Activated naive CD8-positive, alpha-beta T cell treated with anti-CD3 and anti-CD28 coated beads for 36 hours (primary cell): Measurements from ENCODE around the gene BAZ2B. TPM values are rescaled to one million over a fixed set of nuclear protein-coding genes. Genes with fewer than 3 reads are reported as not detected.

Experiments used
- DNase-seq: peaks from one replicate; pipeline ENCODE4 v3.0.0; 2021
- H3K27ac Mint-ChIP-seq: one replicate; pipeline ENCODE4 v1.8.0; 2022; ENCODE audit warnings: mild to moderate bottlenecking, moderate library complexity, mixed read lengths
- H3K27me3 Mint-ChIP-seq: one replicate; pipeline ENCODE4 v1.8.0; 2022; ENCODE audit warnings: mild to moderate bottlenecking, mixed read lengths
- H3K36me3 Mint-ChIP-seq: one replicate; pipeline ENCODE4 v1.8.0; 2021; ENCODE audit warnings: mild to moderate bottlenecking, mixed read lengths
- H3K4me1 Mint-ChIP-seq: one replicate; pipeline ENCODE4 v1.8.0; 2021; ENCODE audit warnings: mixed read lengths
- H3K4me3 Mint-ChIP-seq: one replicate; pipeline ENCODE4 v1.8.0; 2022; ENCODE audit warnings: mild to moderate bottlenecking, moderate library complexity, mixed read lengths
- H3K9me3 Mint-ChIP-seq: one replicate; pipeline ENCODE4 v1.8.0; 2022; ENCODE audit warnings: mixed read lengths
- total RNA-seq, 2 experiments: library from RNA; stranded (reverse); gene quantifications; one replicate each; pipeline ENCODE4 v1.2.3, GENCODE V29; 2021

BAZ2B gene, protein sequence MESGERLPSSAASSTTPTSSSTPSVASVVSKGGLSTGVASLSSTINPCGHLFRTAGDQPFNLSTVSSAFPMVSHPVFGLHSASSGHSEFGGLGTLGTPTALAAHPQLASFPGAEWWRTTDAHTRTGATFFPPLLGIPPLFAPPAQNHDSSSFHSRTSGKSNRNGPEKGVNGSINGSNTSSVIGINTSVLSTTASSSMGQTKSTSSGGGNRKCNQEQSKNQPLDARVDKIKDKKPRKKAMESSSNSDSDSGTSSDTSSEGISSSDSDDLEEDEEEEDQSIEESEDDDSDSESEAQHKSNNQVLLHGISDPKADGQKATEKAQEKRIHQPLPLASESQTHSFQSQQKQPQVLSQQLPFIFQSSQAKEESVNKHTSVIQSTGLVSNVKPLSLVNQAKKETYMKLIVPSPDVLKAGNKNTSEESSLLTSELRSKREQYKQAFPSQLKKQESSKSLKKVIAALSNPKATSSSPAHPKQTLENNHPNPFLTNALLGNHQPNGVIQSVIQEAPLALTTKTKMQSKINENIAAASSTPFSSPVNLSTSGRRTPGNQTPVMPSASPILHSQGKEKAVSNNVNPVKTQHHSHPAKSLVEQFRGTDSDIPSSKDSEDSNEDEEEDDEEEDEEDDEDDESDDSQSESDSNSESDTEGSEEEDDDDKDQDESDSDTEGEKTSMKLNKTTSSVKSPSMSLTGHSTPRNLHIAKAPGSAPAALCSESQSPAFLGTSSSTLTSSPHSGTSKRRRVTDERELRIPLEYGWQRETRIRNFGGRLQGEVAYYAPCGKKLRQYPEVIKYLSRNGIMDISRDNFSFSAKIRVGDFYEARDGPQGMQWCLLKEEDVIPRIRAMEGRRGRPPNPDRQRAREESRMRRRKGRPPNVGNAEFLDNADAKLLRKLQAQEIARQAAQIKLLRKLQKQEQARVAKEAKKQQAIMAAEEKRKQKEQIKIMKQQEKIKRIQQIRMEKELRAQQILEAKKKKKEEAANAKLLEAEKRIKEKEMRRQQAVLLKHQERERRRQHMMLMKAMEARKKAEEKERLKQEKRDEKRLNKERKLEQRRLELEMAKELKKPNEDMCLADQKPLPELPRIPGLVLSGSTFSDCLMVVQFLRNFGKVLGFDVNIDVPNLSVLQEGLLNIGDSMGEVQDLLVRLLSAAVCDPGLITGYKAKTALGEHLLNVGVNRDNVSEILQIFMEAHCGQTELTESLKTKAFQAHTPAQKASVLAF (N-terminal part only)
- total RNA-seq: 1 to 10 TPM; 8.3 TPM

DNA sequence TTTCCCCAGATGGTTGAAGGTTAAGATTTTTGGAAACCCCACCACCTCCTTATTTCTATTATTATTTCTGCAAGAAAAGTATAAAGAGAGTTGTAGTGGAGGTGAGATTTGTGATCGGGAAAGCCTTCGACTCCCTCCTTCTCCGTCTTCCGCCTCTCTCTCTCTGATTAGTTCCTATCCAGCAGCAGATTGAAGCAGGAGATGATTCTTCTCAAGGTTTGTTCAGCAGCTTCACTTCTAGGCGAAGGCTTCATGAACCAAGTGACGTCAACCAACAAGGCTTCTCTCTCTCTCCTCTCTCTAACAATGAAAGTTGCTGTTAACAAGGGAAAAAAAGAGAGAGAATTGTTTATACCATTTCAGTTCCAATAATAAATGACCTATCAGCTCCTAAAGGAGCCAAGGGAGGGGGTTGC lies at the start of gene BAZ2B:
Gene BAZ2B (minus strand): TSS at position 263 of the 416 bp plus-strand sequence. CDS start 137,829 bp downstream, outside the sequence.
- peaks cover 9% of the 10 kb centered on the region for H3K4me1 Mint-ChIP-seq
- H3K27me3 Mint-ChIP-seq: peaks cover 28% of the 10 kb centered on the region
- H3K27ac Mint-ChIP-seq: peak within 1 kb of the TSS; percentile 65
- no peaks in the 10 kb centered on the region for H3K36me3 Mint-ChIP-seq
- no peaks in the 10 kb centered on the region for H3K9me3 Mint-ChIP-seq
- DNase-seq: no peak
- peak within 1 kb of the TSS; percentile 85 for H3K4me3 Mint-ChIP-seq

DNA sequence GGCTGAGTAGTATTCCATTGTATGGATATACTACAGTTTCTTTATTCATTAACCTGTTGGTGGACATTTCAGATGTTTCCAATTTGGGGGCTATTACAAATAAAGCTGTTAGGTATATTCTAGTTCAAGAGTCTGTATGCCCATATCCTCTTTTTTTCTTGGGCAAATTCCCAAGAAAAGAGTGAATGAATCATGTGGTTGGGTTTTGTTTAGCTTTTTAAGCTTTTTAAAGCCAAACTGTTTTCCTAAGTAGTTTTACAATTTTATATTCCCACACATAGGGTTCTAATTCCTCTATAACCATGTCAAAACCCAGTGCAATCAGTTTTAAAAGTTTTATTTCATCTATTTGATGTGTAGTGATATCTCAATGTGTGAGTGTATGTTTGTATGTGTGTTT lies 44.9 kb upstream of the BAZ2B start:
- peaks cover 8% of the 10 kb centered on the region for H3K9me3 Mint-ChIP-seq
- peaks cover 2% of the 10 kb centered on the region for H3K36me3 Mint-ChIP-seq
- H3K4me3 Mint-ChIP-seq: no peak overlapping the region
- H3K27me3 Mint-ChIP-seq: no peaks in the 10 kb centered on the region
- no peaks in the 10 kb centered on the region for H3K4me1 Mint-ChIP-seq
- no peak overlapping the region for H3K27ac Mint-ChIP-seq
- DNase-seq: no peak

DNA sequence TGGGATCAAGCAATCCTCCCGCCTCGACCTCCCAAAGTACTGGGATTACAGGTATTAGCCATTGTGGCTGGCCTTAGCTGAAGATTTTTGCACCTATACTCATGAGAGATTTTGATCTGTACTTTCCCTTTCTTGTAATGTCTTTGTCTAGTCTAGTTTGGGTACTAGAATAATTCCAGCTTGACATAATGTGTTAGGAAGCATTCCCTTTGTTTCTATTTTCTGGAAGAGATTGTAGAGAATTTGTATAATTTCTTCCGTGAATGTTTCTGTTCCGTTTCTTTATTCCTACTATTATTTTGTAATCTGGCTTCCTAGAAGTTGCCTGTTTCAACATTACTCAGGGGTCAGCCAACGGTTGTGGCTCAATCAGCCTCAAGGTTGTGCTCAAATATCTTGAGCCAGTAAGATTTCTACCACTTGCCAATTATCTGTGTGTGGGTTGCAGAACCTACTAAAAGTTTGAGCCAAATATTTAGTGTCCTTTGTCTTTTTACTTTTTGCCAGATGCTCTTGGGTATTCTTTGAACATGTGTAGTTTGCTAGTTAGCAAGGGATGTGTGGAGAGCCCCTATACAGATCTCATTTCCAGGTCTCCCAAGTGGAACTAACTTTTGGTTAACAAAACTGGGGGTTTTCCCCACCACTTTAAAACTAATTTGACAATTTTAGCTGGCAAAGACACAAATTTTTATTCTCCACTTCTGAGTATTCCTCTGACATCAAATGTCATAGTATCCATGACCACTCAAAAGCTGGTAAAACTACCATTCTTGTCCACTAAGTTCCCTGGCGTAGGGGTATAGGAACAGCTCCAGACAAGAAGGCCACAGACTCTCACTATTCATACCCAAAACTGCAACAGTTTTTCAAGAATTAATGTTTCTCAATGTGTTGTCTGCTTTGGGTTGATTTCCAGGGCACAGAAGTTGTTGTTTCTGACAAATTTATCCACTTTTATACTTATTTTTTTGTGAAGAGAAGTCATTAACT lies 42.8 kb upstream of the BAZ2B start:
- H3K27ac Mint-ChIP-seq: no peak overlapping the region
- no peaks in the 10 kb centered on the region for H3K4me1 Mint-ChIP-seq
- H3K36me3 Mint-ChIP-seq: peaks cover 5% of the 10 kb centered on the region
- peaks cover 16% of the 10 kb centered on the region for H3K9me3 Mint-ChIP-seq
- H3K4me3 Mint-ChIP-seq: no peak overlapping the region
- H3K27me3 Mint-ChIP-seq: no peaks in the 10 kb centered on the region
- no peak for DNase-seq

DNA sequence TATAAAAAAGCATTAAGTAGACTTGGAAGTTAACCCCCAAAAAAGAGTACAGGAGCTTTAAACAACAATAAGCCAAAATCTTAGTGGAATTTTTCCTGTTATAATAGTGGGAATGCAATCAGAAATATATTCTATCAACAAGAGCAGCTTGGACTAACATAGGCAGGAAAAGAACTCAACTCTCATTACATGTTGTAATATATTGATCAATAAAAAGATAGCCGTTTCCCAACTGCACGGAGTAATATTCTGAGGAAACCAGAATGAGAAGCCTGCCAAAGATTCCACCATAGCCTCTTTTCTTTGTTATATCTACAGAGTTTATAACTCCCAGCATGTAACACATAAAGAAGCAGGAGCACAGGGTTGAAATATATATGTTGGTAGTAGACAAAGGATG lies 37.6 kb upstream of the BAZ2B start:
- Mint-ChIP-seq H3K4me3 (no peak overlapping the region), H3K4me1 (no peaks in the 10 kb centered on the region), H3K36me3 (peaks cover 6% of the 10 kb centered on the region), H3K27ac (no peak overlapping the region), H3K27me3 (no peaks in the 10 kb centered on the region), H3K9me3 (peaks cover 18% of the 10 kb centered on the region)
- no peak for DNase-seq

DNA sequence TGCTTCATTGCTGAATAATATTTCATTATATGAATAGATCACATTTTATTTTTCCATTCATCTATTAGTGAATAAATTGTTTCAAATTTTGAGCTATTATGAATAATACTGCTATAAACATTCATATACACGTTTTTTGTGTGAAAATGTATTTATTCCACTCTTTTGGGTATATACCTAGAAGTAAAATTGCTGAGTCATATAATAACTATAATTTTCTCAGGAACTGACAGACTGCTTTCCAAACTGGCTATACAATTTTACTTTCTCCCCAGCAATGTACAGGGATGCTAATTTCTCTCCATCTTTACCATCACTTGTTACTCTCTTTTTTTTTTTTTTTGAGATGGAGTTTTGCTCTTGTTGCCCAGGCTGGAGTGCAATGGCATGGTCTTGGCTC lies 35.5 kb upstream of the BAZ2B start:
- Mint-ChIP-seq H3K36me3 (peaks cover 9% of the 10 kb centered on the region), H3K9me3 (peaks cover 15% of the 10 kb centered on the region), H3K4me3 (no peak overlapping the region), H3K27ac (no peak overlapping the region), H3K4me1 (no peaks in the 10 kb centered on the region), H3K27me3 (no peaks in the 10 kb centered on the region)
- DNase-seq: no peak

DNA sequence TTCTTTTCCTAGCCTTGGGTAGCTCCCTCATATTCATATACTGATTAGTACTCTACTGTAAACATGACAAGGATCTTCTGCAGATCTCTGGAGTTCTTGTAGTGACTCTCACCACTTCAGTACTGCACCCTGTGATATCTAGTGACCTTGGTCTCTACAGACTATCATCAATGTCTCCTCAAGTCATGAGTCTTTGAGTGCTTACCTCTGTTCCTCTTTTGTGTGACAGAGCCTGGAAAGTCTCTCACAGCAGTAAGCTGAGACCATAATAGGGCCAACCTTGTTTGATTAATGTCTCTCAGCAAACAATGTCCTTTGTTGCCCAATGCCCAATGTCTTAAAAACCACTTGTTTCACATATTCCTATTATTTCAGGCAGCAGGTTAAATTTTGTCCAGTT lies 34.2 kb upstream of the BAZ2B start:
- H3K4me3 Mint-ChIP-seq: no peak overlapping the region
- no peak for DNase-seq
- no peaks in the 10 kb centered on the region for H3K4me1 Mint-ChIP-seq
- H3K9me3 Mint-ChIP-seq: peaks cover 12% of the 10 kb centered on the region
- H3K27ac Mint-ChIP-seq: no peak overlapping the region
- H3K36me3 Mint-ChIP-seq: peaks cover 9% of the 10 kb centered on the region
- no peaks in the 10 kb centered on the region for H3K27me3 Mint-ChIP-seq

DNA sequence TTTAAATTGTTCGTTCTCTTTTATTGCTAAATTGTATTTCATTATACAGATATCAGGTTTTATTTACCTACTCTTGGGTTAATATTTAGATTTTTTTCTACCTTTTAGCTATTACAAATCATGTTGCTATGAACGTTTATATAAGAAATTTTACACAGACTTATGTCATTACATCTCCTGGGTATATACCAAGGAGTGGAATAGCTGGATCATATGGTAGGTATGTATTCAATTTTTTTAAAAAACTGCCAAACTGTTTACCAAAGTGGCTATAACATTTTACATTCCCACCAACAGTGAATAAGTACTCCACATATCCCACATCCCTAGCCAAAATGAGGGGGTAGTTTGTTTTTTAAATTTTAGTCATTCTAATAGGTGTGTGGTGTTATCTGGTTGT lies 32.3 kb upstream of the BAZ2B start:
- DNase-seq: no peak
- Mint-ChIP-seq H3K36me3 (peaks cover 7% of the 10 kb centered on the region), H3K4me1 (no peaks in the 10 kb centered on the region), H3K27me3 (no peaks in the 10 kb centered on the region), H3K4me3 (no peak overlapping the region), H3K9me3 (peaks cover 7% of the 10 kb centered on the region), H3K27ac (no peak overlapping the region)

DNA sequence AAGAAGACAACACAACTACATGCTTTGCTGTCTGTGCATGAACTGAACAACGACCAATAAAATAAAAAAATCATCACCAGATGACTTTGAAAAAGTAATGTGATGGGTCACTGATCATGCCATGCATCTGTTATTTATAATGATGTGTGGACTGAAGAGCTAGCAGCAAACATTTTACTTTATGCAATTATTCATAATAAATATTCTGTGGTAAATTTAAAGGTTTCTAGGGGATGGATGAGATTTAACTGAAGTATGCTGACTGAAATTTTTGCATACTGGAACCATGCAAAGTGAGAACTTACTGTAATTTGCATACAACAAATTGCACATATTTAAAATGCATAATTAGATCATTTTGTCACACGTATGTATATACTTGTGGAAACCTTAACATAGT lies 31.3 kb upstream of the BAZ2B start:
- Mint-ChIP-seq H3K27me3 (no peaks in the 10 kb centered on the region), H3K27ac (no peak overlapping the region), H3K4me3 (no peak overlapping the region), H3K4me1 (no peaks in the 10 kb centered on the region), H3K9me3 (peaks cover 9% of the 10 kb centered on the region), H3K36me3 (peaks cover 7% of the 10 kb centered on the region)
- DNase-seq: no peak

DNA sequence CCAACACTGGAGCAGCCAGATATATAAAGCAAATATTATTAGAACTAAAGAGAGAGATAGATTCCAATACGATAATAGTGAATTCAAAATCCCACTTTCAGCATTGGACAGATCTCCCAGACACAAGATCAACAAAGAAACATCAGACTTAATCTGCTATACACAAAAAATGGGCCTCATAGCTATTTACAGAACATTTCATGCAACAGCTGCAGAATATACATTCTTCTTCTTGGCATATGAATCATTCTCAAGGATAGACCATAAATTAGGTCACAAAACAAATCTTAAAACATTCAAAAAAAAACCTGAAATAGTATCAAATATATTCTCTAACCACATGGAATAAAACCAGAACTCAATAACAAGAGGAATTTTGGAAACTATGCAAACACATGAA lies 23.8 kb upstream of the BAZ2B start:
- Mint-ChIP-seq H3K36me3 (peaks cover 11% of the 10 kb centered on the region), H3K4me1 (no peaks in the 10 kb centered on the region)

DNA sequence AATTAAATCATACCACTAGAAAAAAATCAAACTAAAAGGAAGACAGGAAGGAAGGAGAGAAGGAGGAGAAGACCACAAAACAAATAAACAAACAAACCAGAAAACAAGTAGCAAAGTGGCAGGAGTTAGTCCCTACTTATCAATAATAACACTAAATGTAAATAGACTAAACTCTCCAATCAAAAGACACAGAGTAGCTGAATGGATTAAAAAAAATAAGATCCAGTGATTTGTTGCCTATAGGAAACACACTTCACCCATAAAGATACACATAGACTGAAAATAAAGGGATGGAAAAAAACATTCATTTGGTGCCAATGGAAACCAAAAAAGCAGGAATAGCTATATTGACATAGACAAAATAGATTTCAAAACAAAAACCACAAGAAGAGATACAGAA lies 23.4 kb upstream of the BAZ2B start:
- Mint-ChIP-seq H3K36me3 (peaks cover 11% of the 10 kb centered on the region), H3K4me3 (no peak overlapping the region), H3K27me3 (no peaks in the 10 kb centered on the region), H3K27ac (no peak overlapping the region), H3K4me1 (no peaks in the 10 kb centered on the region), H3K9me3 (peaks cover 19% of the 10 kb centered on the region)
- no peak for DNase-seq

More for the DNA sequence above, 23.8 kb upstream of the BAZ2B start:
- Mint-ChIP-seq H3K27ac (no peak overlapping the region), H3K9me3 (peaks cover 19% of the 10 kb centered on the region), H3K4me3 (no peak overlapping the region), H3K27me3 (no peaks in the 10 kb centered on the region)
- DNase-seq: no peak

DNA sequence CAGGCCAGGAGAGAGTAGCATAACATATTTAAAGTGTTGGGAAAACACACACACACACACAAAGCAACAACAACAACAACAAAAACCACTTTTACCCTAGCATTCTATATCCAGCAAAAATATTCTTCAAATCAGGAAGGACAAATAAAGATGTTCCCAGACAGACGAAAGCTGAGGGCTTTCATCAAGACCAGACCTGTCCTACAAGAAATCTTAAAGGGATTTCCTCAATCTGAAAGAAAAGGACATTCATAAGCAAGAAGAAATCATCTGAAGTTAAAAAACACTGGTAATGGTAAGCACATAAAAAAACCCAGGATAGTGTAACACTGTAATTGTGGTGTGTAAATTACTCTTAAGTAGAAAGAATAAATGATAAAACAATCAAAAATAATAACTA lies 22.7 kb upstream of the BAZ2B start:
- no peak for DNase-seq
- Mint-ChIP-seq H3K27me3 (no peaks in the 10 kb centered on the region), H3K4me3 (no peak overlapping the region), H3K9me3 (peaks cover 19% of the 10 kb centered on the region), H3K4me1 (no peaks in the 10 kb centered on the region), H3K27ac (no peak overlapping the region), H3K36me3 (peaks cover 11% of the 10 kb centered on the region)

DNA sequence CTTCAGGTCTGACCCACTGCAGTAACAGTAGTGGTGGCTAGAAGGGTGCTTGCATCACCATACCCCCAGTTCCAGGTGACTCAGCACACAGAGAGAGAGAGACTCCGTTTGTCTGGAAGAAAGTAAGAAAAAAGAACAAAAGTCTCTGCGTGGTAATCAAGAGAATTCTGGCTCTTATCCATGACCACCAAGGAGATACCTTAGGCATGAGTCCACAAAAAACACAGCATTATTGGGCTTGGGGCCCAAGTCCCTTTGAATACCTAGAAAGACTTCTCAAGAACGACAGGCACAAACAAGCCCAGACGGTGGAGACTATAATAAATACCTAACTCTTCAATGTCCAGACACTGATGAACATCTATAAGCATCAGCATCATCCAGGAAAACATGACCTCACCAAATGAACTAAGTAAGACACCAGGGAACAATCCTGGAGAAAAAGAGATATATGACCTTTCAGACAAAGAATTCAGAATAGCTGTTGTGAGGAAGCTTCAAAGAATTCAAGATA lies 21.7 kb upstream of the BAZ2B start:
- Mint-ChIP-seq H3K27ac (no peak overlapping the region), H3K4me1 (no peaks in the 10 kb centered on the region), H3K36me3 (peaks cover 11% of the 10 kb centered on the region), H3K4me3 (no peak overlapping the region), H3K9me3 (peaks cover 19% of the 10 kb centered on the region), H3K27me3 (no peaks in the 10 kb centered on the region)
- no peak for DNase-seq

DNA sequence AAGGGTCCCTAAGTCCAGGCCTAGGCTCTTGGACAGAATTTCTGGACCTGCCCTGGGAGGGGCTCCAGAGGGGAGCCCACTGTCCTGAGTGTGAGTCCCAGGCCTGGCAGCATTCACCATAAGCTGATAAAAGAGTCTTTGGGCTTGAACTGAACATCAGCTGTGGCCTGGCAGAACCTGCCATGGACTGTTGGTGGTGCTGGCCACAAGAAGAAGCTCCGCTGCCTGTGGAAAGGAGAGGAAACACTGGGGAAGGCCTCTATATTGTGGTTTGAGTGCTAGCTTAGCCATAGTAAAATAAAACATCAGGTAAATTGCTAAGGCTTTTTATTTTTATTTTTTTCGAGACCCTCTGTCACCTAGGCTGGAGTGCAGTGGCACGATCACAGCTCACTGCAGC lies 20.9 kb upstream of the BAZ2B start:
- no peak overlapping the region for H3K4me3 Mint-ChIP-seq
- H3K9me3 Mint-ChIP-seq: peaks cover 17% of the 10 kb centered on the region
- no peak for DNase-seq
- H3K27ac Mint-ChIP-seq: no peak overlapping the region
- H3K36me3 Mint-ChIP-seq: peaks cover 11% of the 10 kb centered on the region
- H3K4me1 Mint-ChIP-seq: no peaks in the 10 kb centered on the region
- H3K27me3 Mint-ChIP-seq: no peaks in the 10 kb centered on the region
